ENCODE results near the gene CTSS.
"Not testable (repeated sequence)": the region's sequence is repeated elsewhere in the genome, so short reads cannot be mapped to it uniquely, and the experiment has no call there.

DNA sequence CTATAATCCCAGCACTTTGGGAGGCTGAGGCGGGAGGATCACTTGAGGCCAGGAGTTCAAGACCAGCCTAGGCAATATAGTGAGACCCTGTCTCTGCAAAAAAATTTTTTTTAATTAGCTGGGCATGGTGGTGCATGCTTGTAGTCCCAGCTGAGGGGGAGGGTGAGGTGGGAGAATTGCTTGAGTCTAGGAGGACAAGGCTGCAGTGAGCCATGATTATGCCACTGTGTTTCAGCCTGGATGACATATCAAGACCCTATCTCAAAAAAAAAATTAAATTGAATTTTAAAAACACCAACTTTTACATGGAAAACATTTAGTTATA is 361 bp upstream of the CTSS start:
- TF ChIP-seq, protein P1, sequence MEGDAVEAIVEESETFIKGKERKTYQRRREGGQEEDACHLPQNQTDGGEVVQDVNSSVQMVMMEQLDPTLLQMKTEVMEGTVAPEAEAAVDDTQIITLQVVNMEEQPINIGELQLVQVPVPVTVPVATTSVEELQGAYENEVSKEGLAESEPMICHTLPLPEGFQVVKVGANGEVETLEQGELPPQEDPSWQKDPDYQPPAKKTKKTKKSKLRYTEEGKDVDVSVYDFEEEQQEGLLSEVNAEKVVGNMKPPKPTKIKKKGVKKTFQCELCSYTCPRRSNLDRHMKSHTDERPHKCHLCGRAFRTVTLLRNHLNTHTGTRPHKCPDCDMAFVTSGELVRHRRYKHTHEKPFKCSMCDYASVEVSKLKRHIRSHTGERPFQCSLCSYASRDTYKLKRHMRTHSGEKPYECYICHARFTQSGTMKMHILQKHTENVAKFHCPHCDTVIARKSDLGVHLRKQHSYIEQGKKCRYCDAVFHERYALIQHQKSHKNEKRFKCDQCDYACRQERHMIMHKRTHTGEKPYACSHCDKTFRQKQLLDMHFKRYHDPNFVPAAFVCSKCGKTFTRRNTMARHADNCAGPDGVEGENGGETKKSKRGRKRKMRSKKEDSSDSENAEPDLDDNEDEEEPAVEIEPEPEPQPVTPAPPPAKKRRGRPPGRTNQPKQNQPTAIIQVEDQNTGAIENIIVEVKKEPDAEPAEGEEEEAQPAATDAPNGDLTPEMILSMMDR (IDR thresholded peaks at IDR 0.05), result not testable (repeated sequence)
- not testable (repeated sequence) for TF ChIP-seq POLR2A, EP300, POLR2AphosphoS5 (IDR thresholded peaks at IDR 0.05)
